HUES48 (cell line): ENCODE data around the gene RAF1.

Source experiments
- H3K27ac ChIP-seq: one replicate; pipeline ENCODE4 v1.7.0; 2013; ENCODE audit warnings: low read depth, low read length, inconsistent platforms
- H3K27me3 ChIP-seq: 2 replicates; pipeline ENCODE4 v1.6.1; 2013; ENCODE audit warnings: mild to moderate bottlenecking, low read length; ENCODE audit not compliant: control insufficient read depth, insufficient read depth
- H3K36me3 ChIP-seq: 2 replicates; pipeline ENCODE4 v1.6.1; 2013; ENCODE audit warnings: low read length; ENCODE audit not compliant: control insufficient read depth, insufficient read depth
- H3K4me1 ChIP-seq: 2 replicates; pipeline ENCODE4 v1.6.1; 2013; ENCODE audit warnings: mild to moderate bottlenecking, low read length; ENCODE audit not compliant: control insufficient read depth, insufficient read depth
- H3K4me3 ChIP-seq: 2 replicates; pipeline ENCODE4 v1.5.1; 2013; ENCODE audit warnings: mild to moderate bottlenecking, low read depth, low read length
- H3K9ac ChIP-seq: 2 replicates; pipeline ENCODE4 v1.6.1; 2013; ENCODE audit warnings: mild to moderate bottlenecking, low read depth, low read length, moderate library complexity
- H3K9me3 ChIP-seq: 2 replicates; pipeline ENCODE4 v1.6.1; 2013; ENCODE audit warnings: low read length; ENCODE audit not compliant: control insufficient read depth, insufficient read depth

The RAF1 gene

GRCh38 chr3:12579456-12579855 is 84.5 kb downstream of the RAF1 start:
- peaks cover 77% of the 10 kb centered on the region for H3K36me3 ChIP-seq
- H3K27ac ChIP-seq, result no peak overlapping the region
- no peaks in the 10 kb centered on the region for H3K27me3 ChIP-seq
- H3K4me1 ChIP-seq, result no peaks in the 10 kb centered on the region
- H3K4me3 ChIP-seq, result no peak overlapping the region
- no peak overlapping the region for H3K9ac ChIP-seq
- H3K9me3 ChIP-seq, result no peaks in the 10 kb centered on the region

DNA sequence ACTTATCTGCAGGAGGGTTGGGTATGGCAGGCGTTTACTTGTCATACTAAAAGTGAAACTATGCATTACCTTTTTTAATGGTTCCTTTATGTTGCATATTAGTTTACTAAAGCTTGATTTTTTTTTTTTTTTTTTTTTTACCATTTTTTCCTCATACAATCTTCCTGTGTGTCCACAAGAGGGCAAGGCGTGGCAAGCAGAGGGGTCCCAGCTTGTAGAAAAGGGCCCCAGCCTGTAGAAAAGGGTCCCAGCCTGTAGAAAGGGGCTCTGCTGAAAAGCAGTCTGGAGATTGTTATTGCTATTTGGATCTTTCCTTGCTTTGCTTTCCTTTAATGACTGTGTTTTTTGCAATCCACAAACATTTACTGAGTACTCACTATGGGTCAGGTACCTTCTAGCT is 85.2 kb downstream of the RAF1 start:
- no peaks in the 10 kb centered on the region for H3K9me3 ChIP-seq
- H3K4me1 ChIP-seq, result no peaks in the 10 kb centered on the region
- no peak overlapping the region for H3K4me3 ChIP-seq
- H3K27me3 ChIP-seq, result no peaks in the 10 kb centered on the region
- no peak overlapping the region for H3K27ac ChIP-seq
- H3K36me3 ChIP-seq, result peaks cover 77% of the 10 kb centered on the region
- no peak overlapping the region for H3K9ac ChIP-seq

DNA sequence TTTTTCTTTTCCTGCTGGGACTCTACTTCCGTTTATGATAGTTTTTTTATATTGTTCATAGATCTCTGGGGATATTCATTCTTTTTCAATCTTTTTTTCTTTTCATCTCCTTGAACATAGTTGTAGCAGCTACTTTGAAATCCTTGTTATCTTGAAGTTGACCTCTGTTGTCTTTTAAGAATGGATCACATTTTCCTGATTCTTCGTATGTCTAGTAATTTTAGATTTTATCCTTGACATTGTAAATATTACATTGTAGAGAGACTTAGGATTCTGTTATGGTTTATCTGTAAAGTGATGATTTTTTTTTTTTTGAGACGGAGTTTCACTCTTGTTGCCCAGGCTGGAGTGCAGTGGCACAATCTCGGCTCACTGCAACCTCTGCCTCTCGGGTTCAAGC is 86.5 kb downstream of the RAF1 start:
- H3K27ac ChIP-seq, result no peak overlapping the region
- H3K4me1 ChIP-seq, result no peaks in the 10 kb centered on the region
- H3K4me3 ChIP-seq, result no peak overlapping the region
- no peaks in the 10 kb centered on the region for H3K27me3 ChIP-seq
- no peak overlapping the region for H3K9ac ChIP-seq
- no peaks in the 10 kb centered on the region for H3K9me3 ChIP-seq
- peaks cover 77% of the 10 kb centered on the region for H3K36me3 ChIP-seq

DNA sequence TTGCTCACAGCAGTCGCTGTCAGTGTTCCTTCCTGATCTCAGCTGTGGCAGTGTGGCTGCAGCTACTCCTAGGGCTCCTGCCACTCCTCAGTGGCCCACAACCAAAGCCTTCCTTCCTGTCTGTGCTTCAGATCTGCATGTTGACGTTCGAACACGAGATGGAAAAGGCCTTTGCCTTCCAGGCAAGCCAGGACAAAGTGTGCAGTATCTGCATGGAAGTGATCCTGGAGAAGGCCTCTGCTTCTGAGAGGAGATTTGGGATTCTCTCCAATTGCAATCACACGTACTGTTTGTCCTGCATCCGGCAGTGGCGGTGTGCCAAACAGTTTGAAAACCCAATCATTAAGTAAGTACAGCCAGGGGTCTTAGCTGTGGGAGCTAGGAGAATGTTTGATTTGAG is 89.3 kb downstream of the RAF1 start:
- no peaks in the 10 kb centered on the region for H3K4me1 ChIP-seq

DNA sequence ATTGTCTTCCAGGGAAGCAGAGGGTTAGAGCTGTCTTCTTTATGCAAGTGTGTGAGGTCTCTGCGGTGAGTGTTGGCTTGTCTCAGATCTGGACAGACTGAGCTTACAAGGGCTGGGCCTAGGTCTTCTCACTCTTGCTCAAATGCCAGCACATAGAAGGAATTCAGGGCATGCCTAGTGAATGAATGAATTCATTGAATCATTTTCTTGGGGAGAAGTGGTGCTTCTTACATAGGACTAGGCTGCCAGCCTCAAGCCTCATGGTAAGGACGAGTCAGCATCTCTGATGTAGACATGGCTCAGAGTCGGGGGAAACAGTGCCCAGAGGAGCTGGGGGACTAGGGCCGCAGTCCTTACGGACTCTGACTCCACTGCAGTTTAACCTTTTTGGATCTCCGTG is 89.8 kb downstream of the RAF1 start:
- peaks cover 90% of the 10 kb centered on the region for H3K36me3 ChIP-seq

More for the DNA sequence above, 89.3 kb downstream of the RAF1 start:
- H3K9ac ChIP-seq, result no peak overlapping the region
- no peaks in the 10 kb centered on the region for H3K27me3 ChIP-seq
- H3K4me3 ChIP-seq, result no peak overlapping the region
- peaks cover 85% of the 10 kb centered on the region for H3K36me3 ChIP-seq
- H3K9me3 ChIP-seq, result no peaks in the 10 kb centered on the region
- no peak overlapping the region for H3K27ac ChIP-seq

DNA sequence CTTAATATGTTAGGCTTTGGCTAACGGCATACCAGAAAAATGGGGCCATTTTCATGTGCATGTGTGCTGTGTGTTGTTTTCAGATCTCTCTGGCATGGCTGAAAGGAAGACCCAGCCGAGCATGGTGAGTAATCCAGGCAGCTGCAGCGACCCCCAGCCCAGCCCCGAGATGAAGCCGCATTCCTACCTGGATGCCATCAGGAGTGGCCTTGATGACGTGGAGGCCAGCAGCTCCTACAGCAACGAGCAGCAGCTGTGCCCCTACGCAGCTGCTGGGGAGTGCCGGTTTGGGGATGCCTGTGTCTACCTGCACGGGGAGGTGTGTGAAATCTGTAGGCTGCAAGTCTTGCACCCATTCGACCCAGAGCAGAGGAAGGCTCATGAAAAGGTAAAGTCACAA is 91.9 kb downstream of the RAF1 start:
- no peaks in the 10 kb centered on the region for H3K9me3 ChIP-seq
- peaks cover 82% of the 10 kb centered on the region for H3K36me3 ChIP-seq
- H3K27me3 ChIP-seq, result no peaks in the 10 kb centered on the region
- H3K4me3 ChIP-seq, result no peak overlapping the region
- H3K9ac ChIP-seq, result no peak overlapping the region
- no peak overlapping the region for H3K27ac ChIP-seq
- no peaks in the 10 kb centered on the region for H3K4me1 ChIP-seq

More for the DNA sequence above, 89.8 kb downstream of the RAF1 start:
- H3K4me3 ChIP-seq, result no peak overlapping the region
- no peaks in the 10 kb centered on the region for H3K4me1 ChIP-seq
- no peaks in the 10 kb centered on the region for H3K27me3 ChIP-seq
- H3K27ac ChIP-seq, result no peak overlapping the region
- no peaks in the 10 kb centered on the region for H3K9me3 ChIP-seq
- no peak overlapping the region for H3K9ac ChIP-seq

GRCh38 chr3:12569836-12570235 is 94.1 kb downstream of the RAF1 start:
- no peaks in the 10 kb centered on the region for H3K9me3 ChIP-seq
- no peak overlapping the region for H3K4me3 ChIP-seq
- H3K4me1 ChIP-seq, result no peaks in the 10 kb centered on the region
- H3K9ac ChIP-seq, result no peak overlapping the region
- H3K27ac ChIP-seq, result no peak overlapping the region
- H3K27me3 ChIP-seq, result no peaks in the 10 kb centered on the region
- peaks cover 60% of the 10 kb centered on the region for H3K36me3 ChIP-seq

DNA sequence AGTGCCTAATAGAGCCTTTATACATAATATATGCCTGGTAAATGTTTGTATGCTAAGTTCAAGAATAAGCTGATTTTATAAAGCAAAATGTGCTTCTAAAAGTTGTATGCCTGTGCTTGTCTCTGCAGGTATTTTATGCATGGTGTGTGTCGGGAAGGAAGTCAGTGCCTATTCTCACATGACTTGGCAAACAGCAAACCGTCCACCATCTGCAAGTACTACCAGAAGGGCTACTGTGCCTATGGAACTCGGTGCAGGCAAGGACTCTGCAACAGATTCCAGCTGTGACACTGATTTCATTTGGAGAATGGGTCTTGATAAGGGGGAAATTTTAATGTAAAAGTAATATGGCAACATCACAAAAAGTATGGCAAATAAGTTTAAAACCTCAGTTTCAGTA is 95.2 kb downstream of the RAF1 start:
- Histone ChIP-seq H3K4me1 (no peaks in the 10 kb centered on the region), H3K9me3 (no peaks in the 10 kb centered on the region), H3K4me3 (no peak overlapping the region), H3K27me3 (no peaks in the 10 kb centered on the region), H3K27ac (no peak overlapping the region), H3K36me3 (peaks cover 50% of the 10 kb centered on the region), H3K9ac (no peak overlapping the region)

DNA sequence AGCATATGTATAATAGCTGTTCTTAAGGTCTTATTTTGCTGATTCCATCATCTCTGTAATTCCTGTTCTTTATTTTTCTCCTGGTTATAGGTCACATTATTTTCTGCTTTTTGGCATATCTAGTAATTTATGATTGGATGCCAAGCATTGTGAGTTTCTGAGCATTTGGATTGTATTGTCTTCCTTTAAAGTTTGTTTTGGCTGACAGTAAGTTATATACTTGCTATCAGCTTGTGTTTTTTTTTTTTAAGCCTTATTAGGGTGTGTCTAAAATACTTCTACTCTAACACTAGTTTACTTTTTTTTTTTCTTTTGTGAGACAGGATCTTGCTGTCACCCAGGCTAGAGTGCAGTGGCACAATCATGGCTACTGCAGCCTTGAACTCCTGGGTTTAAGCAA is 96.9 kb downstream of the RAF1 start:
- H3K27ac ChIP-seq, result no peak overlapping the region
- no peaks in the 10 kb centered on the region for H3K27me3 ChIP-seq
- H3K9me3 ChIP-seq, result no peaks in the 10 kb centered on the region
- no peak overlapping the region for H3K4me3 ChIP-seq
- peaks cover 8% of the 10 kb centered on the region; the same call in 1 of the 2 replicates for H3K4me1 ChIP-seq
- no peak overlapping the region for H3K9ac ChIP-seq
- peaks cover 32% of the 10 kb centered on the region for H3K36me3 ChIP-seq

- no peaks in the 10 kb centered on the region for H3K36me3 ChIP-seq
- H3K4me3 ChIP-seq, result no peak overlapping the region
- peaks cover 36% of the 10 kb centered on the region for H3K4me1 ChIP-seq
- H3K27ac ChIP-seq, result no peak overlapping the region
- no peaks in the 10 kb centered on the region for H3K9me3 ChIP-seq
- H3K9ac ChIP-seq, result no peak overlapping the region
- no peaks in the 10 kb centered on the region for H3K27me3 ChIP-seq
These were observed 101.5 kb downstream of the RAF1 start for GRCh38 chr3:12562451-12562850.

DNA sequence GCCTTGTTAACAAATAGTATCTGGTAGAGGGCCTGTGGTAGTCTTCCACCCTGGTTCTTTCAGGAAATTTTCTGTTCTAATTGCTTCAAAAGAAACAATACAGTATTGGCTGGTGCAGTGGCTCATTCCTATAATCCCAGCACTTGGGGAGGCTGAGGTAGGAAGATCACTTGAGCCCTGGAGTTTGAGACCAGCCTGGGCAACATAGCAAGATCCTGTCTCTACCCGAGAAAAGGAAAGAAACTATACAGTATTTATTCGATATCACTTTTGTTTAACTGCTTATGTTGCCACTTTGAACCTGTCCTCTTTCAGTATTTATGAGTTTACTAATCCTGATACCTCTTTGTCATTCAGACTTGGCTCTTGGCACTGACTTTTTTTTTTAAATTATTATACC is 102.5 kb downstream of the RAF1 start:
- H3K9me3 ChIP-seq, result no peaks in the 10 kb centered on the region

More for the DNA sequence above, 102.5 kb downstream of the RAF1 start:
- Histone ChIP-seq H3K4me1 (peaks cover 36% of the 10 kb centered on the region), H3K27me3 (no peaks in the 10 kb centered on the region), H3K27ac (no peak overlapping the region), H3K9ac (no peak overlapping the region), H3K4me3 (no peak overlapping the region), H3K36me3 (no peaks in the 10 kb centered on the region)
